Measurements from ENCODE around the gene MYRF. TPM values are rescaled to one million over a fixed set of nuclear protein-coding genes. Genes with fewer than 3 reads are reported as not detected.
A peak's percentile ranks its signal among the peaks of the same experiment; 100 is the strongest.

The MYRF gene
- total and polyA plus RNA-seq, 2 donors: 0.09 to 0.62 TPM

DNA sequence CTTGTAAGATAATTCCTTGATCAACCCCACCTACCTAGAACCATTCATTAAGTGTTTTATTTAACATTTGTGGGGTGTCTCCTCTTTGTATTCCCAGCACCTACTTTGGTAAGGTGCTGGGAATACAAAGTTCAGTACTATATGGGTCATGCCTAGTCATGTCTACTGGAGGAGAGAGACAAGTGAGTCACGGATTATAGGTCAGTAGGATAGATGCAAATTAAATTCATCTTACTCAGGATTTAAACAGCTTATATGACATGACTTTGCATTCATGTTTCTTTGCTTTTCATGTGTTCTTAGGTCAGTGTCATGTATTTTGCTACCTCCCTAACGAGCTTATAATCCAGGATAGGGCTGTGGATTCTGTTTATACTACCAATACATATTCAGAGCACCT is 67.7 kb downstream of the MYRF start:
- Histone ChIP-seq H3K4me1 (ENCODE audit: control insufficient read depth in 2 of 2, insufficient read depth in 2 of 2, low read length in 2 of 2) (peaks cover 8 to 20% of the 10 kb centered on the region in 2 donors), H3K27ac (ENCODE audit: low read depth in 1 of 2, low read length in 1 of 2) (no peak overlapping the region), H3K4me3 (ENCODE audit: low read length in 2 of 2) (no peak overlapping the region), H3K9me3 (ENCODE audit: control insufficient read depth in 2 of 2, insufficient read depth in 1 of 2, low read length in 1 of 2) (no peaks in the 10 kb centered on the region), H3K36me3 (ENCODE audit: control insufficient read depth in 2 of 2, insufficient read depth in 2 of 2, low read length in 1 of 2) (no peaks in the 10 kb centered on the region), H3K27me3 (ENCODE audit: control insufficient read depth in 2 of 2, insufficient read depth in 1 of 2, low read length in 1 of 2) (peaks cover 0 to 12% of the 10 kb centered on the region in 2 donors)
- no peak for DNase-seq (ENCODE audit: low read depth in 6 of 9, low spot score in 9 of 9)
- 97% methylated on average over 2 of the region's 2 CpGs for WGBS

- H3K4me1 ChIP-seq (ENCODE audit: control insufficient read depth in 2 of 2, insufficient read depth in 2 of 2, low read length in 2 of 2): peaks cover 26 to 46% of the 10 kb centered on the region in 2 donors
- peak in 2 of 9 donors; percentile 31 to 71 for DNase-seq (ENCODE audit: low read depth in 6 of 9, low spot score in 9 of 9)
- no peaks in the 10 kb centered on the region for H3K9me3 ChIP-seq (ENCODE audit: control insufficient read depth in 2 of 2, insufficient read depth in 1 of 2, low read length in 1 of 2)
- peaks cover 0 to 3% of the 10 kb centered on the region in 2 donors for H3K36me3 ChIP-seq (ENCODE audit: control insufficient read depth in 2 of 2, insufficient read depth in 2 of 2, low read length in 1 of 2)
- WGBS: 10% methylated on average over 23 of the region's 23 CpGs
- peak overlapping the region; percentile 63 to 86 for H3K4me3 ChIP-seq (ENCODE audit: low read length in 2 of 2)
- H3K27ac ChIP-seq (ENCODE audit: low read depth in 1 of 2, low read length in 1 of 2): peak overlapping the region; percentile 77 to 89
- no peaks in the 10 kb centered on the region for H3K27me3 ChIP-seq (ENCODE audit: control insufficient read depth in 2 of 2, insufficient read depth in 1 of 2, low read length in 1 of 2)
Measured at GRCh38 chr11:61826930-61827570, 74.6 kb downstream of the MYRF start.

DNA sequence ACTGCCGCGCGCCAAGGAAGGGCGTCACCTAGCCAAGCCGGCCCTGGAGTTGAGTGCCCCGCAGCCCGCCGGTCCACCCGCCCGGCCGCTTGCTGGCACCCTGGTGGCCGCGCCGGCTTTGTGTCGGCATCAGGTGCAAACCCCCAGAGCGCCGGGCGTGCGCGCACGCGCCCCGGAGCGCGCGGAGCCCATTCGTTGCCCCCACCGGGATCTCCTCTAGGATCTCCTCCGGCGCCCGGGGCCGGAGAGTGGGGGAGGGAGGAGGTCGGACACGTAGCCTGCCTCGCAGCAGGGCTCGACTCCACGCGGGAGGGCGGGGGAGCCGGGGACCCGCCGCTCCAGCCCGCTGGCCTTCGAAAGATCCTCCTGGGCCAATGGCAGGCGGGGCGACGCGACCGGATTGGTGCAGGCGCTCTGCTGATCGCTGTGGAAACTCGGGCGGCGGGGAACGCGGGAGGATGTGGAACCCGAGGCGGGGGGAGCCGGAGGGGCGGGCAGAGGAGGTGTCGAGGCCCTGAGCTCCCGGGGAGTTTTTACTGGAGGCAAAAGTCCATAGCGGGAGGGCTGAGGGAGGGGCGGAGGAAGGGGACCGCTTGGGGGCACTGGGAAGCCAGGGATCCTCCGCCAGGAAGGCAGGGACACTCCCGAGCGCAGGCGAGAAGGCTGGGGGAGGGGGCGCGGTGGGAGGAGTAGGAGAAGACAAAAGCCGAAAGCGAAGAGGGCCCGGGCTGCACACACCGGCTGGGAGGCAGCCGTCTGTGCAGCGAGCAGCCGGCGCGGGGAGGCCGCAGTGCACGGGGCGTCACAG is 75.3 kb downstream of the MYRF start, which contains the start of gene FADS2:
TSS of gene FADS2 (plus strand) at position 730 of the 808 bp plus-strand sequence. CDS start 91 bp downstream, outside the sequence.
- DNase-seq (ENCODE audit: low read depth in 6 of 9, low spot score in 9 of 9): peak in 6 of 9 donors; percentile 65 to 96 (median 85)
- Histone ChIP-seq H3K4me1 (ENCODE audit: control insufficient read depth in 2 of 2, insufficient read depth in 2 of 2, low read length in 2 of 2) (peaks cover 28 to 54% of the 10 kb centered on the region in 2 donors), H3K4me3 (ENCODE audit: low read length in 2 of 2) (peak within 1 kb of the TSS; percentile 63 to 86), H3K36me3 (ENCODE audit: control insufficient read depth in 2 of 2, insufficient read depth in 2 of 2, low read length in 1 of 2) (peaks cover 0 to 3% of the 10 kb centered on the region in 2 donors), H3K9me3 (ENCODE audit: control insufficient read depth in 2 of 2, insufficient read depth in 1 of 2, low read length in 1 of 2) (no peaks in the 10 kb centered on the region), H3K27ac (ENCODE audit: low read depth in 1 of 2, low read length in 1 of 2) (peak within 1 kb of the TSS; percentile 77 to 89), H3K27me3 (ENCODE audit: control insufficient read depth in 2 of 2, insufficient read depth in 1 of 2, low read length in 1 of 2) (no peaks in the 10 kb centered on the region)
- WGBS: under 1% methylated on average over 83 of the region's 83 CpGs

DNA sequence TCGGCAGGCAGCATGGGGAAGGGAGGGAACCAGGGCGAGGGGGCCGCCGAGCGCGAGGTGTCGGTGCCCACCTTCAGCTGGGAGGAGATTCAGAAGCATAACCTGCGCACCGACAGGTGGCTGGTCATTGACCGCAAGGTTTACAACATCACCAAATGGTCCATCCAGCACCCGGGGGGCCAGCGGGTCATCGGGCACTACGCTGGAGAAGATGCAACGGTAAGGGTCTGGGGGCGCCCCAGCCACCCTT is 75.9 kb downstream of the MYRF start:
- Histone ChIP-seq H3K4me3 (ENCODE audit: low read length in 2 of 2) (peak overlapping the region; percentile 63 to 86), H3K4me1 (ENCODE audit: control insufficient read depth in 2 of 2, insufficient read depth in 2 of 2, low read length in 2 of 2) (peaks cover 34 to 59% of the 10 kb centered on the region in 2 donors), H3K27me3 (ENCODE audit: control insufficient read depth in 2 of 2, insufficient read depth in 1 of 2, low read length in 1 of 2) (no peaks in the 10 kb centered on the region), H3K36me3 (ENCODE audit: control insufficient read depth in 2 of 2, insufficient read depth in 2 of 2, low read length in 1 of 2) (peaks cover 0 to 3% of the 10 kb centered on the region in 2 donors), H3K27ac (ENCODE audit: low read depth in 1 of 2, low read length in 1 of 2) (peak overlapping the region; percentile 77 to 89), H3K9me3 (ENCODE audit: control insufficient read depth in 2 of 2, insufficient read depth in 1 of 2, low read length in 1 of 2) (no peaks in the 10 kb centered on the region)
- under 1% methylated on average over 16 of the region's 16 CpGs for WGBS
- DNase-seq (ENCODE audit: low read depth in 6 of 9, low spot score in 9 of 9): no peak

DNA sequence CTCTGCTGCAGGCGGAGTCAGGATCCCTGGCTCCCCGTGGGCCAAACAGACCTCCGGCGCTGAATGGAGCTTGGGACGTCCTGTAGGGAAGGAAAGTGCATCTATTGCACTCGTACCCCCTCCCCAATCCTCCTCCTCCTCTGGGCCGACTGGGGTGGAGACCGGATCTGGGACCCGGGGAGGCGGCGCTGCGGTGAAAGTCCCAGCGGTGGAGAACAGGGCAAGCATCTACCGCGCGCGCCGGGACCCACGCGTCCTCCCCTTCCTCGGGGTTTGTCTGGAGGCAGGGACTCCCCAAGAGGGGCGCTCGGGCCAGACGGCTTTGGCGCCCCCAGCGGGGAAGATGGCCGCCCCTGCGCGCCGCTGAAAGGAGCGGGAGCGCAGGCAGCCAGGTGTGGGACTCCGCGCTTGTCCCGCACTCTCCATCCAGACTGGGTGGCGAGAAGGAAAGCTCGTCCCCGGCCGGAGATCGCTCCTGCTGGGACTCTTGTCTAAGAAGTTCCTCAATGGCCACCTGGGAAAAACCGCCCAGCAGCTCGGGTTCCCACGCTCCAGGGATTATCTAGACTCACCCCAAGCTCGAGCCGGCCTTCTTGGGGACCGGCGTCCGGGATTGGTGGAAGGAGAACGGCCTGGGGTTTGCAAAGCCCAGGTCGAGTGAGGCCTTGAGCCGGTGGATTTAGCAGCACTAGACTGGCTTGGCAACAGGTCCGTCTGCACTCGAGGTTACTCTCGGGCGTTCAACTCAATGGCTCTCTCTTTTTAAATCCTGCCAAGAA is 76.4 kb downstream of the MYRF start:
- Histone ChIP-seq H3K4me3 (ENCODE audit: low read length in 2 of 2) (peak overlapping the region; percentile 63 to 86), H3K9me3 (ENCODE audit: control insufficient read depth in 2 of 2, insufficient read depth in 1 of 2, low read length in 1 of 2) (no peaks in the 10 kb centered on the region), H3K27me3 (ENCODE audit: control insufficient read depth in 2 of 2, insufficient read depth in 1 of 2, low read length in 1 of 2) (no peaks in the 10 kb centered on the region), H3K36me3 (ENCODE audit: control insufficient read depth in 2 of 2, insufficient read depth in 2 of 2, low read length in 1 of 2) (peaks cover 0 to 3% of the 10 kb centered on the region in 2 donors), H3K4me1 (ENCODE audit: control insufficient read depth in 2 of 2, insufficient read depth in 2 of 2, low read length in 2 of 2) (peaks cover 39 to 64% of the 10 kb centered on the region in 2 donors), H3K27ac (ENCODE audit: low read depth in 1 of 2, low read length in 1 of 2) (peak overlapping the region; percentile 77 to 89)
- DNase-seq (ENCODE audit: low read depth in 6 of 9, low spot score in 9 of 9): peak in 4 of 9 donors; percentile 45 to 79 (median 64)
- WGBS: under 1% methylated on average over 55 of the region's 55 CpGs

- peak overlapping the region in 1 of 2 donors; percentile 86 for H3K4me3 ChIP-seq (ENCODE audit: low read length in 2 of 2)
- H3K27ac ChIP-seq (ENCODE audit: low read depth in 1 of 2, low read length in 1 of 2): peak overlapping the region in 1 of 2 donors; percentile 89
- no peaks in the 10 kb centered on the region for H3K9me3 ChIP-seq (ENCODE audit: control insufficient read depth in 2 of 2, insufficient read depth in 1 of 2, low read length in 1 of 2)
- peaks cover 49 to 74% of the 10 kb centered on the region in 2 donors for H3K4me1 ChIP-seq (ENCODE audit: control insufficient read depth in 2 of 2, insufficient read depth in 2 of 2, low read length in 2 of 2)
- H3K27me3 ChIP-seq (ENCODE audit: control insufficient read depth in 2 of 2, insufficient read depth in 1 of 2, low read length in 1 of 2): no peaks in the 10 kb centered on the region
- 90% methylated on average over 4 of the region's 4 CpGs for WGBS
- DNase-seq (ENCODE audit: low read depth in 6 of 9, low spot score in 9 of 9): no peak
- H3K36me3 ChIP-seq (ENCODE audit: control insufficient read depth in 2 of 2, insufficient read depth in 2 of 2, low read length in 1 of 2): peaks cover 0 to 3% of the 10 kb centered on the region in 2 donors
Measured at GRCh38 chr11:61829806-61830205, 77.4 kb downstream of the MYRF start.

GRCh38 chr11:61830237-61831105 is 78.0 kb downstream of the MYRF start:
- Histone ChIP-seq H3K4me1 (ENCODE audit: control insufficient read depth in 2 of 2, insufficient read depth in 2 of 2, low read length in 2 of 2) (peaks cover 53 to 81% of the 10 kb centered on the region in 2 donors), H3K27ac (ENCODE audit: low read depth in 1 of 2, low read length in 1 of 2) (peak overlapping the region in 1 of 2 donors; percentile 15), H3K27me3 (ENCODE audit: control insufficient read depth in 2 of 2, insufficient read depth in 1 of 2, low read length in 1 of 2) (no peaks in the 10 kb centered on the region), H3K9me3 (ENCODE audit: control insufficient read depth in 2 of 2, insufficient read depth in 1 of 2, low read length in 1 of 2) (no peaks in the 10 kb centered on the region), H3K4me3 (ENCODE audit: low read length in 2 of 2) (peak overlapping the region in 1 of 2 donors; percentile 7), H3K36me3 (ENCODE audit: control insufficient read depth in 2 of 2, insufficient read depth in 2 of 2, low read length in 1 of 2) (peaks cover 0 to 3% of the 10 kb centered on the region in 2 donors)
- DNase-seq (ENCODE audit: low read depth in 6 of 9, low spot score in 9 of 9): no peak
- WGBS: 61% methylated on average over 8 of the region's 8 CpGs

DNA sequence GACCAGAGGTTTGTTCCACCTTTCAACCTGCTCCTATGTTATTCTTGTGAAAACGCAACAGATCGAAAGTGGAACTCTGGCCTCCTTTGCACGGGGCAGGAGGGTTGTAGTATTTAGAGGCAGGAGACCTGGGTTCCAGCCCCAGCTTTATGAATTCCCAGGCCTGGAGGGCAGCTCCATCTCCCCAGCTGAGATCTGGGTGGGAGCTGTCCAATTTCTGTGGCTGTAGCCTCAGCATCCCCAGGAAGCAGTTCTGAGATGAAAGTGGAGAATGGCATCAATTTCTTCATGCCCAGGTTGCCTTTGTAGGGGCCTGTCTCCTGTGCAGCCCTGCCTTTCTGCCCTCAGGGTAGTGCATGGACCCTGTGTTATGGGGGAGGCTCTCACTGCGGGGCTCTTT is 79.8 kb downstream of the MYRF start:
- peaks cover 0 to 4% of the 10 kb centered on the region in 2 donors for H3K36me3 ChIP-seq (ENCODE audit: control insufficient read depth in 2 of 2, insufficient read depth in 2 of 2, low read length in 1 of 2)
- H3K27ac ChIP-seq (ENCODE audit: low read depth in 1 of 2, low read length in 1 of 2): peak overlapping the region in 1 of 2 donors; percentile 96
- no peak overlapping the region for H3K4me3 ChIP-seq (ENCODE audit: low read length in 2 of 2)
- H3K27me3 ChIP-seq (ENCODE audit: control insufficient read depth in 2 of 2, insufficient read depth in 1 of 2, low read length in 1 of 2): no peaks in the 10 kb centered on the region
- no peak for DNase-seq (ENCODE audit: low read depth in 6 of 9, low spot score in 9 of 9)
- H3K4me1 ChIP-seq (ENCODE audit: control insufficient read depth in 2 of 2, insufficient read depth in 2 of 2, low read length in 2 of 2): peaks cover 50 to 76% of the 10 kb centered on the region in 2 donors
- no peaks in the 10 kb centered on the region for H3K9me3 ChIP-seq (ENCODE audit: control insufficient read depth in 2 of 2, insufficient read depth in 1 of 2, low read length in 1 of 2)
- 92% methylated on average over 4 of the region's 4 CpGs for WGBS
